IMR-90 (cell line): ENCODE measurements around the gene GHR.

ENCODE experiments used
- BHLHE40 ChIP-seq: fragments of 150-350 bp; IDR thresholded peaks from 2 replicates; pipeline ENCODE4 v1.6.1; 2016; ENCODE audit warnings: mild to moderate bottlenecking, low read depth, low read length
- CEBPB ChIP-seq: IDR thresholded peaks from 2 replicates; pipeline ENCODE4 v1.6.1; 2012; ENCODE audit warnings: low read depth, low read length, improper control_type of control experiment
- ELK1 ChIP-seq: fragments of 150-350 bp; IDR thresholded peaks from 2 replicates; pipeline ENCODE4 v1.6.1; 2016; ENCODE audit warnings: low read depth, mild to moderate bottlenecking, low read length, moderate library complexity, borderline replicate concordance
- FOS ChIP-seq: fragments of 150-350 bp; IDR thresholded peaks from 2 replicates; pipeline ENCODE4 v1.6.1; 2016; ENCODE audit warnings: low read depth, low read length
- MAZ ChIP-seq: IDR thresholded peaks from 2 replicates; pipeline ENCODE4 v1.6.1; 2012; ENCODE audit warnings: low read depth, mild to moderate bottlenecking, low read length, improper control_type of control experiment, moderate library complexity, borderline replicate concordance
- MXI1 ChIP-seq: IDR thresholded peaks from 2 replicates; pipeline ENCODE4 v1.6.1; 2012; ENCODE audit warnings: low read depth, mild to moderate bottlenecking, low read length, moderate library complexity, borderline replicate concordance
- POLR2A ChIP-seq: IDR thresholded peaks from 2 replicates; pipeline ENCODE4 v1.6.1; 2012; ENCODE audit warnings: mild to moderate bottlenecking, low read depth, low read length
- RAD21 ChIP-seq: IDR thresholded peaks from 2 replicates; pipeline ENCODE4 v1.6.1; 2012; ENCODE audit warnings: low read length, improper control_type of control experiment
- RCOR1 ChIP-seq: IDR thresholded peaks from 2 replicates; pipeline ENCODE4 v1.6.1; 2012; ENCODE audit warnings: mild to moderate bottlenecking, low read length, improper control_type of control experiment; ENCODE audit not compliant: insufficient replicate concordance
- RFX5 ChIP-seq: IDR thresholded peaks from 2 replicates; pipeline ENCODE4 v1.8.0; 2012; ENCODE audit warnings: low read depth, mild to moderate bottlenecking, low read length, moderate library complexity
- SMC3 ChIP-seq: fragments of 150-350 bp; IDR thresholded peaks from 2 replicates; pipeline ENCODE4 v1.6.1; 2016; ENCODE audit warnings: low read depth, mild to moderate bottlenecking, antibody characterized with exemption, low read length, moderate library complexity
- USF2 ChIP-seq: fragments of 150-350 bp; IDR thresholded peaks from 2 replicates; pipeline ENCODE4 v1.6.1; 2017; ENCODE audit warnings: mild to moderate bottlenecking, antibody characterized with exemption, low read length, low read depth
- TF ChIP-seq, protein P1 (sequence below): conservative IDR thresholded peaks from 2 replicates; pipeline ENCODE4 v1.5.1; 2012; ENCODE audit warnings: mild to moderate bottlenecking, low read depth, low read length, improper control_type of control experiment

- TF ChIP-seq, protein P1, sequence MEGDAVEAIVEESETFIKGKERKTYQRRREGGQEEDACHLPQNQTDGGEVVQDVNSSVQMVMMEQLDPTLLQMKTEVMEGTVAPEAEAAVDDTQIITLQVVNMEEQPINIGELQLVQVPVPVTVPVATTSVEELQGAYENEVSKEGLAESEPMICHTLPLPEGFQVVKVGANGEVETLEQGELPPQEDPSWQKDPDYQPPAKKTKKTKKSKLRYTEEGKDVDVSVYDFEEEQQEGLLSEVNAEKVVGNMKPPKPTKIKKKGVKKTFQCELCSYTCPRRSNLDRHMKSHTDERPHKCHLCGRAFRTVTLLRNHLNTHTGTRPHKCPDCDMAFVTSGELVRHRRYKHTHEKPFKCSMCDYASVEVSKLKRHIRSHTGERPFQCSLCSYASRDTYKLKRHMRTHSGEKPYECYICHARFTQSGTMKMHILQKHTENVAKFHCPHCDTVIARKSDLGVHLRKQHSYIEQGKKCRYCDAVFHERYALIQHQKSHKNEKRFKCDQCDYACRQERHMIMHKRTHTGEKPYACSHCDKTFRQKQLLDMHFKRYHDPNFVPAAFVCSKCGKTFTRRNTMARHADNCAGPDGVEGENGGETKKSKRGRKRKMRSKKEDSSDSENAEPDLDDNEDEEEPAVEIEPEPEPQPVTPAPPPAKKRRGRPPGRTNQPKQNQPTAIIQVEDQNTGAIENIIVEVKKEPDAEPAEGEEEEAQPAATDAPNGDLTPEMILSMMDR: no peak
- TF ChIP-seq RAD21 (no peak), POLR2A (no peak), USF2 (no peak), MXI1 (no peak), RFX5 (no peak), RCOR1 (no peak), ELK1 (no peak), SMC3 (no peak), BHLHE40 (no peak), MAZ (no peak), FOS (no peak), CEBPB (no peak)
These were observed 129.4 kb downstream of the GHR start for GRCh38 chr5:42552597-42552996.
